HG02840 (cell line): Measurements from ENCODE around the gene NDUFB1.

Experiments
- ATAC-seq: cut with Tn5 transposase; IDR thresholded peaks from one replicate; pipeline ENCODE4 v1.9.1; 2021; ENCODE audit warnings: mild to moderate bottlenecking, moderate library complexity, moderate number of reproducible peaks; ENCODE audit not compliant: unreplicated experiment, low FRiP score

NDUFB1 gene

DNA sequence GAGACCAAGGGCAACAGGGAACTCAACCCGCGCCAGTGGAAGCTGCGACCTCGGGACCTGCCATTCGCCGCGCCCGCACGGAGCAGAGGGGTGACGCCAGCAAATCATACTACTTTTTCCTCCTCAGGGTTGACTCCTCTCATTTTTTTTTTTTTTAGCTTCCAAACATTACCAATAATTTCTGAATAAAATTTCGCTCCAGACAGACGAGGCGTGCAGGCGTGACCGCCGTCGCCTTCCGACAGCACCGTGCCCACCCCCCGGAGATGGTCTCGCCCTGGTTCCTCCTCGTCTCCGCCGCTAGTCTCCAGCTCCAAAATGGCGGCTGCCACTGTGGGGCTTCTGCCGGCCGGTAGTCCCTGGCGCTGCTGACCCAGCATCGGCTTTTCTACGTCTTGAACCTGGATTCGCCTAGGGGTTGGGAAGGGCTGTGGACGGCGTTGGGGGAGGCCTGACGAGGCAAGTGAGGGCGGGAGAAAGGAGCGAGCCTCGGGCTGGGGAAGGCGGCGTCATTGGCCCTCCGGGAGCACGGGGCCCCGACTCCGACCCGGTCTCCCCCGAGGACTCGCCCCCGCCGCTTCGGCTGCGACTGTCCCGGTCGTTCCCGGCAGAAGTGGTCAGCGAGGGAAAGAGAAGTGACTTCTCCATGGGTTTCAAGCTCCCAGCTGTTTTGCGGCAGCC, at the start of gene NDUFB1, which contains the start of gene CPSF2:
Gene NDUFB1, minus strand, starts transcription at position 37 of the 681 bp plus-strand sequence. CDS start 4,069 bp downstream, outside the sequence.
Gene CPSF2, plus strand, starts transcription at position 300 of the 681 bp plus-strand sequence. CDS start 9,016 bp downstream, outside the sequence.
- peak; percentile 90 for ATAC-seq

DNA sequence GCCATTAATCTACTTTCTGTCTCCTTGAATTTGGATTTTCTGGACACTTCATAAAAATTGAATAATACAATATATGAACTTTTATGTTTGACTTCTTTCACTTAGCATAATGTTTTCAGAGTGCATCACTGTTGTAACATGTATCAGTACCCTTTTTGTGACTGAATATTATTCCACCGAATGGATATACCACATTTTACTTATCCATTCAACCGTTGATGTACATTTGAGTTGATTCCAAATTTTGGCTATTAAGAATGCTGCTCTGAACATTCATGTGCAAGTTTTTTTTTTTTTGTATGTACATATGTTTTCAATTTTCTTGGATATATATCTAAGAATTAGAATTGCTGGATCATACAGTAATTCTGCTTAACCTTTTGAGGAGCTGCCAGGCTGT, 43.5 kb upstream of the NDUFB1 start:
- no peak for ATAC-seq

DNA sequence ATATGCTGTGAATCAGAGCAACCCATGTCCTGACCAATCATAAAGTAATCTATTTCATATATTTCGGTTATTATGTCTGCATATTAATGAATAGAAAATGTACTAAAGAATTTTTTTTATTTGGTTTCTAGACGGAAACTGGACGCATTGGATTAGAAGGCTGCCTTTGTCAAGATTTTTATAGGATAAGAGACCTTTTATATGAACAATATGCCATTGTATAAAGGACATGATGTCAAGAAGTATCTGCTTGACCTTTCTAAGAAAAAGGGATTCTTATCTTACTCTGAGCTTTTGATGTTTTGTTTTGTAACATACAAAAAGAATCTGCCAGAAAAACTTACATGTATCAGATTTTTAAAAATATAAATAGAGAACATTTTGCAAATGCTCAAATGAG, 40.0 kb upstream of the NDUFB1 start:
- no peak for ATAC-seq

DNA sequence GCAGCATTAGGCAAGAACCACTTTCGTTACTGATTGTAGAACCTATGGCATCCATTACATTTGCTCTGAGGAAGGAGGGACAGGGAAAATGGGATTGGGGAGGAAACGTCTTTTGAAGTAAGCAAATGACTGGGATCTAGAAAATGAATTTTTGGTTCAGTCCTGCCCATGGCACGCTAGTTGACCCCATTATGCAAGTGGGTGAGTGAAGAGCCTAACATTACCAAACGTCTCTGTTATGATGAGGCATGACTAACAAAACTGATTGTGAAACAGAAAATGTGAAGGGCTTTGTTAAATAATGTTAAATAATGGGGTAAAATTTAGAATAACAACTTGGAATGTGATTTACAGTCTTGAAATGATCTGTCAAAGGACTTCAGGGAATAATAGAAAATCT, 39.1 kb upstream of the NDUFB1 start:
- ATAC-seq = no peak

DNA sequence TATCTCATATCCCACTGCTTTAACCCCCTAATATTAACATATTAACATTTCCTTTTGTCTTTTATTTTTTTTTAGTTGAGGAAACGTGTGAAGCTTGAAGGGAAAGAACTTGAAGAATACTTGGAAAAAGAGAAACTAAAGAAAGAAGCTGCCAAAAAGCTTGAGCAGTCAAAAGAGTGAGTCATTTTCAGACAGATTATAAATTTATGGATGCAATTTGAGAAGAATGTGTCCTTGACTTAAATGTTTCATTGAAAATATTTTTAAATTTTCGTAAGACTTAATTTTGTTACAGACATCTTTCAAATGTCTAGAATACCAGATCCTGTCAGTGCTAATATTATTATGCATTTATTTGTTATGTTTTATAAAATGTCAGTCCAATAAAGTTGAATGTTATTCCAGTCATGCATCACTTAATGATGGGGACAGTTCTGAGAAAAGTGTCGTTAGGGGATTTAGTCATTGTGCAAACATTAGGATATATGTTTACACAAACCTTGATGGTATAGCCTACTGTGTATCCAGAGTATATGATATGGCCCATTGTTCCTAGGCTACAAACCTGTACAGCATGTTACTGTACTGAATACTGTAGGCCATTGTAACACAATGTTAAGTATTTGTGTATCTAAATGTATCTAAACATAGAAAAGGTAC, 32.9 kb upstream of the NDUFB1 start:
- ATAC-seq = no peak

DNA sequence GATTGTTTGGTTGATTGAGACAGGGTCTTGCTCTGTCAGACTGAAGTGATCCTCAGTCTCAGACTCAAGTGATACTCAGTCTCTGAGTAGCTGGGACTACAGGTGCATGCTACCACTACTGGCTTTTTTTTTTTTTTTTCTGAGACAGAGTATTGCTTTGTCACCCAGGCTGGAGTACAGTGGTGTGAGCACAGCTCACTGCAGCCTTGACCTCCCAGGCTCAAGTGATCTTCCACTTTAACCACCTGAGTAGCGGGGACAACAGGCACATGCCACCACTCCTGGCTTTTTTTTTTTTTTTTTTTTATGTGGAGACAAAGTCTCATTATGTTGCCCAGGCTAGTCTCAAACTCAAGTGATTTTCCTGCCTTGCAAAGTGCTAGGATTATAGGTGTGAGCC, 32.1 kb upstream of the NDUFB1 start:
- no peak for ATAC-seq

DNA sequence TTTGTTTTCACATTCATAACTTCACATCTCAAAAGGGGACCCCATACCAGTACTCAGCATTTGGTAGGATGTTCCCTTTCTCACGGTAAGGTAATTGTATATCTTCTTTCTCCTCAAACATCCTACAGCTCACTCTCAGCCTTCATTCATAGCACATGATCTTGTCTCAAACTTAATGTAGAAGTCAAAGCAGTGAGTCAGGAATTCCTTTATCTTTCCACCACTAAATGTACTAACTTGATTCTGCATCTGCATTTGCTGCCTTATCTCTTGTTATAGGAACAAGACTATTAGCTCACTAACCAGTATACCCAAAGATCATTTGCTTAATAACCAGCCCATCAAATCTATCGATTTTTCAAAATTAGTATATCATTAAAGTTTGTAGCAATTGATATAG, 23.2 kb upstream of the NDUFB1 start:
- no peak for ATAC-seq

DNA sequence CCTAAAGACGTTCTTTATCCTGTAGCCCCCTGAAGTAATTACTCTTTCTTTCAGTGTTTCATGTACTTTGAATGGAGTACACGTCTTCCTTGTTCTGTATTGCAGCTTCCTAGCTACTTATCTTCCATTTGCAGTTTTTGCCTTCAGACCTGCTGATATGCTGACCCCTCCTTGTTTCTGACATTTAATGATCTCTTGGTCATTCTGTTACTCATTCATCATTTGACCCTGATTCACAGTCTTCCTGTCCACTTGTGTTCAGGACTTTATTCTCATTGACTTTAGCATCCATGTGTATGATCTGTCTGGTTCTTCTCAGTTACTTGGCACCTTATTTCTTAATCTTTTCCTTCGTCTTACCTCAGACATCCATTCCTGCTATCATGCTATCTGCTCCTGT, 22.5 kb upstream of the NDUFB1 start:
- no peak for ATAC-seq

DNA sequence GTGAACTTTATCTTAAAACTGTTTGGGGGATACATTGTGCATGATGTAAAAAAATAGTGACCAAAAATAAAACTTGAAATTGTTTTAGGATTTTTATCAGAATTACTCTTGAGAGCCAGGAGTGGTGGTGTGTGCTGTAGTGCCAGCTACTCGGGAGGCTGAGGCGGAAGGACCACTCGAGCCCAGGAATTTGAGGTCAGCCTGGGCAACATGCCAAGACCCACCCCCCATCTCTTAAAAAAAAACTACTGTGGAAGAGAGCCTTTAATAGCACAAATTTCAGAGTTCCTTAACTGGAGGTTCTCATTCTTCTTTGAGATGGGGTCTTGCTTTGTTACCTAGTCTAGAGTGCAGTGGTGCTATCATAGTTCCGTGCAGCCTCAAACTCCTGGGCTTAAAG, 21.8 kb upstream of the NDUFB1 start:
- ATAC-seq = no peak

DNA sequence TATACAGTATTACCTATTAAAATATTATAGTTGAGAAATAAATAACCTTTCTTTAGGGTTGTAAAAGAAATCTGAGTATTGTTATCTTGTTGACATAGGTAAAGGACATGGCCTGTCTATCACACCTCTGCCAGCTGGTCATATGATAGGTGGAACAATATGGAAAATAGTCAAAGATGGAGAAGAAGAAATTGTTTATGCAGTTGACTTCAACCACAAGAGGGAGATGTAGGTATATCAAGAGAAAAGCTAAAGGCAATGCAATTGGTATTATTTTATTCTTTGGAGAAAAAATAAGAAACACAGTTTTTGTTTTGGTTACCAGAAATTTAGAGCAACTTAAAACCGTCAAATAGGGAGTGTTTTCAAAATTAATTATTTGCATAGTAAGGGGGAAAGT, 13.8 kb upstream of the NDUFB1 start:
- ATAC-seq = no peak

DNA sequence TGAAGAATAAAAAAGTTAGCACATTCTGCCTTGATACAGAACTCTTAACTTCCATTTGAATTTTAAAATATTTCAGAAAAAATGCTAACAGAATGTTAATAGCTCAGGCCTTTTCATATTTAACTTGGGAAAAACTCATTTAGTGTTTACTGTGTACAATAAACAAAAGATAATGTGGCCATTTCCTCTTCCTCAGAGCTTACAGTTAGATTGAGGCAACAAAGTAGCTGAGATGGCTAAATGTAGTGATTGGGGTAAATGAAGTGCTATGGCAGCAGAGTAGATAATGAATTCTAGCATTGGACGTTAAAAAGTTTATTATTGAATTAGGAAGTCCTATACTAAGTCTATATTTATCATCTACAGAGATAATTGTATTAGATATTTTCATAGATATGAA, 12.9 kb upstream of the NDUFB1 start:
- no peak for ATAC-seq

DNA sequence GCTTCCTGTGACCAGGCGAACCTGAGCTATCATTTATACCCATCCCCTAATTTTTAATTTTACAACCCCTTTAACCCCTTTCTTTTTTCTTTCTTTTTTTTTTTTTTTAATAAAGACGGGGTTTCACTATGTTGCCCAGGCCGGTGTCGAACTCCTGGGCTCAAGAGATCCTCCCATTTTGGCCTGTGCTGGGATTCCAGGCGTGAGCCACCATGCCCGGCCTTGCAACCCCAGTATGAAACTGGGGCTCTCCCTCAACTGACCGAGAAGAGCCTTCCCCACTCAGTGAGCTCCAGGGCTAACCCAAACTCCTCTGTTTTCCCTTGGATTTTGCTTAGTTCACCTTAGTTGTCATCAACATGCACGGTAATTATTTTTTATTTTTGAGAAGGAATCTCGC, 1.3 kb upstream of the NDUFB1 start:
- no peak for ATAC-seq

DNA sequence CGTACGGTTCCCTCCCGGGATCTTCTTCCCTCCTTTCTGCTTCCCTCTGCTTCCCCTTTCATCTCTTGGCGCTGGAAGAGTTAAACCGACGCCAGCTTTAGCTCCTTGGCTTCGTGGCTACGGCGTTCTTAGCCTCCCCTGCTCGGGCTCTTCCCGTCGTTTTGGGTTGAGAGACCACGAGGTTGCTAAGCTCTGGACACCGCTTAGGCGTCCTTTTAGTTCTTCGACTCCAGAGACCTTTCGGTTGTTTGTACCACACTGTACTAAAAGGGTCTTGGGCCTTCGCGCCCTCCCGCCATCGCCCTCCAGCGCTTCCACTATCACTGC, 808 bp upstream of the NDUFB1 start:
- no peak for ATAC-seq

DNA sequence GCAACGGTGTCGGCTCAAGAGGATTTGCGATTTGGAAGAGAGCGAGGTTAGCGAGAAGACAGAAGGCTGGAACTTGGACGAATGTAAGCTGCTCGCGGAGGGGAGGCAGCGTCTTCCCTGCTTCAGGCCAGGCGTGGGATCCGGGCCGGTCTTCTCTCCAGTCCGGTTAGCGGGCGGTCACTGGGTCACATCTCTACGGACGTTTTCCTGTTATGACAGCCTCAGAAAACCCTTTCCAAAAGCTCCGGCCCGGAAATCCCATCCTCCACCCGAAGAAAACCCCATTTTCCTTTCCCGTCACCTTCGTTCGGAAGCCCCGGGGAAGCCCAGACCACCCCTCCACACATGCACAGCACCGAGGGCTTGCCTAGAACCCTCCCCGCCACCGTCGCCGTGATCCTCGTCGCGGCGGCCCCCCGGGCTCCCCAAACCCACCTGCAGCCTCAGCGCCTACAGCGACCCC, 268 bp downstream of the NDUFB1 start:
- ATAC-seq = peak; percentile 10

DNA sequence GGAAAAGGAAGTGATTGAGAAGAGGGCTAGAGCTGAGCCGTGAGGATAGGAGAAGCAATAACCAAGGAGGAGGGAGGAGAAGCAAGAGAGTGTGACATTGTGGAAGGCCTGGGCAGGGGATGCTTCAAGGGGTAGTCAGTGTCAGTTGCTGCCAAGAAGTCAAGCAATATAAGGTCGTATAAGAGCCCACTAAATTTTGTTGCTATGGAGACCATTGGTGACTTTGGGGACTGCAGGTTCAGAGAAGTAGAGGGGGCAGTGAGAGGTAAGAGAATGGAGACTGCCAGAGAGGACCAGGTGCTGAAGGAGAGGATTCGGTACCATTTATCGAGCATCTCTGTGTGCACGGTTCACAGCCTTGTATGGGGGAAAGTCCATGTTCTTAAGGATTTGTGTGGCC, 12.0 kb downstream of the NDUFB1 start:
- no peak for ATAC-seq

DNA sequence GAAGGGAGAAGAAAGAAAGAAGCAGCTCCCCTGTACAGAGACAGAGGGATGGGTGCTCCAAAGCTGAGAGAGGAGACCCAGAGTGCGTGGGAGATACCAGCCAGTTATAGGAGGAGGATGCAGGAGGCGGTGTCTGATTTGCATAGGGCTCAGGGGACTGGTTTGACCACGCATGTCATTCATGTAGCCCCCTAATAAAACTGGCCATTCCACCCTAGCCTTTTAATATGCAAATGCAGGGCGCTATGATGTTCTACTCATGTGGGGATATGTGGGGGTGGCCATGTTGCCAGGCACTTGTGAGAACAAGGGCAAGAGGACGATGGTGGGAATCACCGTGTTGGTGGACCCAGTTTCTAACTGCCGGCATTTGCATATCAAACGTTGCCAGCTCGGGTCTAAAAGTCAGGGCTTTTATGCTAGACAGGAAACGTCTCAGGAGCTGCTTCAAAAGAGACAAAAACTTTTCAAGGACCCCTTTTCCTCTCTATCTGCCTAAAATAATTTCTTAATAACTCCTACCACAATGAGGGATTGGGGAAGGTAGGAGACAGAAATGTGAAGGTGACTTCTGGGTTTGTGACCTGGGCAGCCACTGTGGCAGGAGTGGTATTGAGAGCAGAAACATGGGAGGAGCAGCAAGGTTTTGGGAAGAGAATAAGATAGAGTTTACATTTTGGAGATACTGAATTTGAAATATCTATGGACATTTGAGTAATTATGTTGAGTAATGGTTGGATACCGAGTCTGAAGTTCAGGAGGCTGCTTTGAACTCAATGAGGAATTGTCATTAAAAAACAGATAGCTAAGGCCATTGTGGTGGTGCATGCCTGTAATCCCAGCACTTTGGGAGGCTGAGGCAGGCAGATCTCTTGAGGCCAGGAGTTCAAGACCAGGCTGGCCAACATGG, 12.9 kb downstream of the NDUFB1 start:
- ATAC-seq = no peak

DNA sequence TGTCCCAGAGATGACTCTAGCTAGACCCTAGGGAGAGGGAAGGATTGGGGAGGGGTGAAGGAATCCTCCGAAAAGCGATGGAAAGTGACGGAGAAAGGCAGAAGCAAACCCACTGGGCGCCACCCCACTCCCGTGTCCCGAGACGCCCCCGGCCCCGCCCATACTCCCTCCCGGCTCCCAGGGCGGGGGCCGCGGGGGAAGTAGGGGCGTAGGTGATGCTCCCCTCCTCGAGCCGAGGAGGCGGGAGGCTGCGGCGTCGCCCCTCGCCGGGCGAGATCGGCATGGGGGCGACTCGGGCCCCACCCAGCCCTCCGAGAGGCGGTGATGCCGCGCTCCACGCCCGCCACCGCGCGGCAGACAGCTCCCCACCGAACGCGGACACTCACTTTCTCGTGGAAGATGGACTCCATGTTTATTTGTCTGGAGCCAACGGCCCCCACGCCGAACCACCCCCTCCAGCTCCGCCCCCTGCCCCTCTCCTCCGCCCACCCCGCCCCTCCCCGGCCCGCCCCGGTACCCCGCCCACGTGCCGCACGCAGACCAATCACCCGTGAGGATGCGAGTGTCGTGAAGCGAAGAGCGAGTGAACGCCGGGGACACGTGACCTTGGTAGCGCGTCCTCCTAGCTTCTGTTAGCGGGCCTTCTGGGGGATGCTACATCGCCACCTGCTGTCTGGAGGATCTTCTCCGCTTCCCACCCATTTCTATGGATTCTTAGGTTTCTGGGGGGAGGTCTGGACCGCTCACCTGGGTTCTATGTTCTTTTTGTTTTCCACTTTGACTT, 15.2 kb downstream of the NDUFB1 start, which contains the start of gene ATXN3:
Gene ATXN3, minus strand, starts transcription at position 440 of the 784 bp plus-strand sequence. Its CDS starts 30 bp downstream, at position 410.
- peak; percentile 81 for ATAC-seq

DNA sequence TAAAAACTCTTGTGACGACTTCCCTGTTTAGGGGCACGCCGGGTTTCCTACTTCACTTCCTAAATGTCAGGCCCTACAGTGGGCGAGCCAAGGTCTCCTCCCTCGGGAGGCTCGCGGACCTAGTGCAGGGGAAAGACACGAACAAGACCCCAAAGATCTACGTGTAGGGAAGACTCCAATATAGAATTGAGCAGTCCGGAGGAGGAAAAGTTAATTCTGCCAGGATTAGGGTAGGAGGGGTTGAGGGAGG, 15.7 kb downstream of the NDUFB1 start:
- peak; percentile 8 for ATAC-seq

DNA sequence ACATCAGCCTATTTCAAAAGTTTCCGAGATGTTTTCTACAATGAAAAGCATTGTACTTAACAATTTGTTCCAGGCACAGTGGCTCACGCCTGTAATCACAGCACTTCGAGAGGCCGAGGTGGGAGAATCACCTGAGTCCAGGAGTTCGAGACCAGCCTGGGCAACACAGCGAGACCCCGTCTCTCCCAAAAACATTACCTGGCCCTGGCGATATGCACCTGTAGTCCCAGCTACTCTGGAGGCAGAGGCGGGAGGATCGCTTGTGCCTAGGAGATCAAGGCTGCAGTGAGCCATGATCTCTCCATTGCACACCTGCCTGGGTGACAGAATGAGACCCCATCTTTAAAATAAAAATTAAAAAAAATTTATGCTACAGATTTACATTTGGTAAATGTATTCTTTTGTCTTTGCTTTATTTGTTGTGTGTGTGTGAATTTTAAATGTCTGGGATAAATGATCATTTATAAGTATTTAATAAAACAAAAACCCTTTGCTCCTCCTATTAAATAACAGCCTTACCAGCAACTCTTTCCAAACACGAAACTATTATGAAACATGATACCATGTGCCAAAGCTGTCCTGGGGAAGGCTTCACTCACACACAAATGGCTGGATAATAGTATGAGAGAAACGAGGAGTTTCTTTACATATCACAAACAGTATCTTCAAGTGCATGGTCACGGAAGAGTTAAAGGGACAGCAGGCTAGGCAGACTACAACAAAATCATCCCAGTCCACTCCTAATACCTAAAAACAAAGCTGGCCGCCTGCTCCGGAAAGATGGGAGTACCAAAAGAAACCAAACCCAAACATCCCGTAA, 16.2 kb downstream of the NDUFB1 start:
- ATAC-seq = no peak
